ENCODE results near the gene CSTF1.
"Not testable (repeated sequence)": the region's sequence is repeated elsewhere in the genome, so short reads cannot be mapped to it uniquely, and the experiment has no call there.

The CSTF1 gene

DNA sequence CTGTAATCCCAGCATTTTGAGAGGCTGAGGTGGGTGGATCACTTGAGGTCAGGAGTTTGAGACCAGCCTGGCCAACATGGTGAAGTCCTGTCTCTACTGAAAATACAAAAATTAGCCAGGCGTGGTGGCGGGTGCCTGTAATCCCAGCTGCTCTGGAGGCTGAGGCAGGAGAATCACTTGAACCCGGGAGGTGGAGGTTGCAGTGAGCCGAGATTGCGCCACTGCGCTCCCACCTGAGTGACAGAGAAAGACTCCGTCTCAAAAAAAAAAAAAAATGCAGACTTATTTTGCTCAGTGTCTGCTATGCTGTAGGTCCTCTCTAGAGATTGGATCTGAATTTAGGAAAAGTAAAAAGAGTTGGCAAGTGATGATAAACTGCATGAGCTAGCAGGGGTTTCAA is 18.8 kb downstream of the CSTF1 start:
- not testable (repeated sequence) for DNase-seq

DNA sequence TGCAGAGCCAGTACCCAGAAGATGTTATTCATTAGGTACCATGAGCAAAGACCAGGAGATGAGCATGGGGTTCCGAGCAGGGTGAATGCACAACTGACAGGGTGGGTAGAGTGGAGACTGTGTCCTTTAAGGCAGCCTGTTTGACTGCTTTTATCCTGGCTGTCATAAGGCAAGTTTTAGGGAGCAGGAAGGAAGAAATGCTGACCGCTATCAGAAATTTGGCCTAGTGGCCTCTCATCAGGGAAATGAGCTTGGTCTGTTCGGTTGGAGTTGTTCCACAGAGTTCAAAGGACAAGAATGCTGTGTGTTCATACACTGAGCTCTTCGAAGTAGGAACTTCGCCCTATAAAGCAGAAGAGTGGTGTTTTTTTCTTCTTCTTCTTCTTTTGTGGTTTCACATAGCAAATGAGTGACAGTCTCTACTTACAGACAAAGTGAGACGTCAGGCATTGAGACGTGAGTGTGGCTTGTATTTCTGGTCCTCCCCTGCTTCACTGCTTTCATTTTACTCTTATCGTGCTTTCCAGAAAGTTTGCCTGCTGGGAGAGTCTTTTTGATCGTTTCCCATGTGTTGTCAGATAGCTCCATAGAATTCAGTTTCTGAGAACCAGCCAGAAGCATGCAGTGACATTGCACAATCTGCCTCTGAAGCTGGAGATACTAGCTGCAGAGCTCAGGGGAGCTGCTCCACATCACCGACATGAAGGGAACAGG is 19.5 kb downstream of the CSTF1 start, which contains the start of gene CASS4:
TSS of gene CASS4 (plus strand) at position 502 of the 714 bp plus-strand sequence. CDS start at position 701, 199 bp downstream.
- no peak for DNase-seq

DNA sequence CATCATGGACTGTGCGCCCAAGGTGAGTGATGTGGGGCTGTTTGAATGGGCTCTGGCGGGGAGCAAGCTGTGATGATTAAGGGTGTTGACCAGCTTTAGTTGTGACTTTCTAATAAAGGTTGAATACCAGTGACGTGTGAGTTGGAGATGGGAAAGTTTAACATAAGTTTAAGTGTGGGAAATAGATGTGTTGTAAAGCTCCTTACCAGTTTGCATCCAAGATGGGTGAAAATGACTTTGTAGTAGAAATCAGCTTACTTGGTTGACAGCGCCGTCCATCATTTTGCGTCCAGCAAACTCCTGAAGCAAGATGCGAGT is 20.0 kb downstream of the CSTF1 start:
- DNase-seq, result no peak

DNA sequence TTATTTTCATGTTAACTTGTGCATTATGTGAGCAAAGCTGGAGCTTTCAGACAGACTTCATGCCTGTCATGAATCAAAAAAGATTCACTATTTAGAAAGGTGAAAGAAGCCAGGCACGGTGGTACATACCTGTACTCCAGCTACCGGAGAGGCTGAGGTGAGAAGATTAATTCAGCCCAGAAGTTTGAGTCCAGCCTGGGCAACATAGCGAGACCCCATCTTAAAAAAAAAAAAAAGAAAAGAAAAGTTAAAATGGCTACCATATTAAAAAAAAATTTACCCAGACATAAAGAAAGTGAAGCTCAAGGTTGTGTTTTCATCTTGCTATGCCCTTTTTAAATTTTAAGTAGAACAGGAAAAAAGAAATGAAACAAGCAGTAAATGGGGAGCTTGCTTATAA is 20.5 kb downstream of the CSTF1 start:
- DNase-seq, result no peak

DNA sequence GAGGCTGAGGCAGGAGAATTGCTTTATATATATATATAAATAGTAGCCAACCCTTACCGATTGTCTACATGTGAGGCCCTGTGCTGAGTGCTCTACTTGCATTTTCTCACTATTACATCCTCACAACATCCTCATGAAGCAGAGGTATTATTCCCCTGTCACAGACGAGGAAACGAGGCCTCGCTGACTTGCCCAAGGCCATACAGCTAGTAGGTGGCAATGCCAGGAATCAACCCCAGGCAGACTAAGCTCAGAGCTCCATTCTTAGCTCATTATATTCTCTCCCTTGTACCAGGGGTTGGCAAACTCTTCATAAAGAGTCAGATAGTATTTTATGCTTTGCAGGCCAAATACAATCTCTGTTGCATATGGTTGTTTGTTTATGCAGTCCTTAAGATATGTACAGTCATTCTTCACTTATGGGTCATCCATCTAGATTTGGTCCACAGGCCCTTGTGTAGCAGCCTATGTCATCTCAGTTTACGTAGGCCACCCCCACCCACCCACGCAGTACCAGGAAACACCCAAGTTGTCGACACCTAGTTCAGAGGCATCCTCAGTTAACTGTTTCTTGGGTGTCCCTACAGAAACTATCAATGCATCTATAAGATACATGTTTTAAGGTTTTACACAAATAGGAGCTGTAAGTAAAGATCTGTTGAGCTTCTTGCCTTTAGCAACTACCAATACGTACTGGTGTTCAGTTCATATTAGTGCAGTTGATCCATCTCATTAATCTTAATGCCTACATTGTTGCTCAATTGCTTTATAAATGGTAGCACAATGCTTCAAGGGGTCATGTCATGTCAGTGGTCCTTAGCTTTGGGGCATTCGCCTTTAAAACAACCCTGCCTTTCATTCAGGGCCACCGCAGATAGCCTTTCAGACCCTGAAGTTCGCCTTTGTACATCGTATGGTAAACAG is 22.7 kb downstream of the CSTF1 start:
- DNase-seq, result no peak

DNA sequence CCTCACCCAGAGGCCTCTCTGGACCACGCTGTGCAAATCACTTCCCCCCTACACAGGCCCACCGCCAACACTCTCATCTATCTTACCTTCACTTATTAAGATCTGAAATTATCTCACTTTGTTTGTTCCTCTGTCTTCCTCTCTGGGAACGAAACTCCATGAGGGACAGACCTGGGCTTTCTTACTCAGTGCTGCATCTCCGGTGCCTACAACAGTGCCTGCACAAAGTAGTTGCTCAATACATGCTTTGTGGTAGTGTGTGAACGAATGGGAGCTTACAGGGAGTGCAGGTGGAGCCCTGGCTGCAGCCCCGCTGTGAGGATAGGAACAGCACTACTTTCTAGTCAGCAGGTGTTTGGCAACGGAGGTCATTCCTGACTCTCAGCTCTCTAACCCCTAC is 25.0 kb downstream of the CSTF1 start:
- DNase-seq, result no peak

DNA sequence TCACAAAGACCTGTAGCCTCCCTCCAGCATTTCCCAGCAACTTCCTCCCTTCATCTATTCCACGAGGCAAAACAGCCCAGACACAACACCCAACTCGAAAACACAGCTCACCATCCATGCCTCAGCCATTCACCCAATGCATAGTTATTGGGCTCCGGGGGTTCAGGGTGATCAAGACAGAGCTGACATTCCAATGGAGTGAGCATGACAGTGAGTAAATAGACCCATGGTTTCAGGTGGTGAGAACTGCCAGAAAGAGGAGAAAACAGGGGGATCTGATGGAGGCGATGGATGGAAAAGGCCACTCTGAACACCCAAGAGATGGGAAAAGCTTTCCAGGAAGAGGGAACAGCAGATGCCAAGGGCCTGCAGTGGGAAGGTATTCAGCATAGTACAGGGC is 25.5 kb downstream of the CSTF1 start:
- DNase-seq, result no peak

DNA sequence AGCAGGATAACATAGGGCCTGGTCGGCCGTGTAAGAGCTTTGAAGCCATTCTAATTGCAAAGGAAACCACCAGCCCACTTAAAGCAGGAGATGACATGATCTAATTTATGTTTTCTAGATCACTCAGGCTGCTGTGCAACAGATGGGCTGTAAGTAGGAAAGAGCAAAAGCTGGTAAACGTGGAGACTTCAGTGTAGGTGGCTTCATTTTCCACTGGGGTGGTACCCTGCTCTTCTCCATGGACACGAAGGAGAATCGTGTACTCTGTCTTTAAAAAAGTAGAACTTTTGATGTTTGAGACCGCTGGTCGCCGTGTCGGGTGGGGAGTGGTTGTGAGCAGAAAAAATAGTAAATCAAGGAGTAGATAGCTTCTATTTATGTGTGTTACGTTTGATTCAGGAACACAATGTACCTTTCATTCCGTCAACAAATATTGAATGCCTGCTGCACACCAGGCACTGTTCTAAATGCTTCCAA is 26.0 kb downstream of the CSTF1 start:
- no peak for DNase-seq

DNA sequence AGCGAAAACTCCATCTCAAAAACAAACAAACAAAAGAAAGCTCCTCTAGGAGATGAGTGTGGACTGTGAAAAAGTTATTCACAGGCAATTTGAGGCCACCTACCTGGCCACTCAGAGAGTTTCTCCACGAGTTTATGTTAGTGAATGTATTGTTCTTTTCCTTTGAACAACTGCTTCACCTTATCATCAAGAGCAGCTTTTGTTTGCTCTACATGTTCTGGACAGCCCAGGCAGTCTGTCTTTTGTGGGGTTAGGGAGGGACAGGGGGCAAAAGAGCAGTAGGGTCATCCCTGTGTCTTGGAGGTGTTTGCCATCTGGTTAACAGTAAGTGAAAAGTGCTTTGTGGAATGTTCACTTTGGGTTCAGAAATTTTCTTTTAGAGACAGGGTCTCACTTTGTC is 27.6 kb downstream of the CSTF1 start:
- no peak for DNase-seq

DNA sequence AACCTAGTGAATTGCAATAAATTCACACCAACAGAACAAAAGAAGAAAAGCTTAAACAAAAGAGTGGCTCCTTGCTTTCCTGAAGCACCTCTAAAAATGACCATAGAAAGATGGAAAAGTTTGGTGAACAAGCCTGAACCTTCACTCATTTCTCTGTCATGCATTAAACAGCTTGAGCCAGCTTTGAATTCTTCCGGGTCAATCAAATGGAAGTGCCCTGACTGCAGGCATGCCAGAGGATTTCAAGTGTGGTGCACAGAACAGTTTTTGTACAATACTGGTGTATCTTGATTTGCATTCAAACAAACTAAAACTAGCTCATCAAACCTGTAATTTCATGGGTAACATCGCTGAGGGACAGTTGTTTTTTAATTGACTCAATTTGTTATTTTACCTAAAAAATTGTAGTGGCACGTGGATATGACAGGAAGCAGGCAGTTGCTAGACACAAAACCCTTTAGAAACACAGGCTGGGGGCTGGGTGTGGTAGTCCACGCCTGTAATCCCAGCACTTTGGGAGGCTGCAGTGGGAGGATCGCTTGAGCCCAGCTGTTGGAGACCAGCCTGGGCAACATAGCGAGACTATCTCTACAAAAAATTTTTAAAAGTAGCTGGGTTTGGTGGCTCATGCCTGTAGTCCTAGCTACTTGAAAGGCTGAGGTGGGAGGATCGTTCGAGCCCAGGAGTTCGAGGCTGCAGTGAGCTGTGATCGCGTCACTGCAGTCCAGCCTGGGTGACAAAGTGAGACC is 28.7 kb downstream of the CSTF1 start:
- DNase-seq, result no peak

DNA sequence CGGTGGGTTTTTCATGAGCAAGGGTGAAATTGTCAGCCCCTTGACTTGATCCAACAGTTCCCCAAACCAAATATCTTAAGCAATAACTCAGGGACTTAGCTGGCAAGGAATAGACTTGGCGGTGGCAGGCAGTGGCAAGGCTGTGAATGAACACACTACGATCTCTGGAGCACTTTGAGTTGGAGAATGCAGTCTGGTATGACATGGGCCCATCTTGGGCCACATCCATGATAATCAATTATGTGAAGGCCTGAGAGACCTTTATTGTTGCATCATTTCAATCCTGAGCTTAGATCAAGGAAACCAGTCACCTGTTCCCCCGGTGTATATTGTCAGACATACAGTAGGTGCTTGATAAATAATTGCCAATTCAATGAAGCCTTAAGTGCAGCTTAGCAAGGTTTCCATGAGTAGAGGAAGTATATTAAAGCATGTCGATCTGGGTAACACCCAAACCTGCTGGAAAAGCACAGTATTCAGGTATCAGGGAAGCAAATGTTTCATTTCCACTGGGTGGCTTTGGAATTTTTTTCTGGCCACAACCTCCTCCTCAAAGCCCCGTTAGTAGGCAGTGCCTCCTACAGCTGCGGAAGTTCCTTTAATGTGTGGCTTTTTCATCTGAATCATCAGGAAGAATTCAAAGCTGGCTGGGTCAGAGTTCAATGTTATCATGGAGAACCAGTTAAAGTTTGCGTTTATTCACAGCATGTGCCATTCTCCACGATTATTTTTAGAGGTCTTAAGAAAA is 29.8 kb downstream of the CSTF1 start:
- no peak for DNase-seq

DNA sequence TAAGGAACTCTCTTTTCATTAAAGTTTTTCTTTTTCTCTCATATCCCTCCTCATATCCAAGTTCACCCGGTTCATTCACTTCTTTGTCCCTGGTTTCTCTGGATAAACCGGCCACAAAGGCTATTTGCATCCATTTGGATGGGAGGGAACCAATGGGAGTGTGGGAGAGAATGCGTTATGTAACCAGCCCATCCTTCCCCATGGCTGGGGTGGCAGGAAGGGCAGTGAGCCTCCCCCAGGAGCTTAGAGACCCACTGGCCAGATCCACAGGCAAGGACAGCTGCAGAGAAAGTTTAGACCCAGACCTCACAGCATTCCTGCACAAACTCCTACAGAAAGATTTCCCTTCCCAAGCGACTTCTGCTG is 30.4 kb downstream of the CSTF1 start:
- DNase-seq, result no peak

DNA sequence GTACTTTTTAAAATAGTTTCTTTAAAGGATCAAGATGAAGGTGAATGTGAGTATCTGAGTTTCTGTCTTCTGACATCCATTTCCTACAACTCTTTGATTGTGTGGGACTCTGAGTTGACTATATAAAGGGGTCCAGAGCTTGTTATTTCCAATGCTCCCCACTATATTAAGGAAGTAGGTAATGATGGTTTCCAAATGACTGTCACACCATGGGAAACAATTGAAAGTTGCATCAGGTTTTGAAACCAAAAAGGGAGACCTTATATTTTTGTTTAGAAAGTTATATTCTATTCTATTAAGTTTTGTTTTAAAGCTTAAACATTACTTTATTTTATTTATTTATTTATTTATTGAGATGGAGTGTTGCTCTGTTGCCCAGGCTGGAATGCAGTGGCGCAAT is 30.8 kb downstream of the CSTF1 start:
- no peak for DNase-seq

DNA sequence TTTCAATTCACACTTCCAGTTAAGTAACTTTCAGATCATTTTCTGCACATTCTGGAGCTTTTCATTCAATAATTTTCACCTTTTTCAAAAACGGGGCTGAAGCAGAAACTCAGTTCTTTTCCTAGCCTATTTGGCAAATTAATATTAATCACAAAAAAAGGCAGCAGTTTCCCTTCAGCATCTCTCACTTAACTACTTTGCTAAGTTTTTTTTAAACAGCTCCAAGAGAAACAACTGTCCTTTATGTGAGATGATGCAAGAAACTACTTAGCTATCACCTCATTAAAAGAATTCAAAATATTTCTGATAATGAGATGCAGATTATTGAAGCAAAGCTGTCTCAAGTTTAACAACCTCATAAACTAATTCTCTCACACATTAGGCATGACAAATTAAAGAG is 31.4 kb downstream of the CSTF1 start:
- DNase-seq, result no peak

DNA sequence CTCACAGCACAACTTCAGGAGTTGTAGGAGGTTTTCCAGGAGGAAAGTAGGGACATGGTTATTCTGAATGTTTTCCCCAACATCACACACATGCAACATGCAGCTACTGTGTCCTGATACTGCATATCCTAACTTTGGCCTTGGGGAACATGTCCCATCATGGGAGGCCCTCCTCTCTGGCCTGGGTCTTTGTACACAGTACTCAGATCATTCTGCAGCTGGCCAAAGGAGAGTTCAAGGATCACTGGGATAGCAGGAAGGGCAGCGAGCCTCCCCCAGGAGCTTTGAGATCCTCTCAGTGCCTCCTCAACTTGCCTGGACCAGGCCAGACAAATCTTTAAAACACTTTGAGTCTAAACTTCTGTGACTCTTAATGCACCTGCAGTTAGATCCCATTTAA is 32.5 kb downstream of the CSTF1 start:
- no peak for DNase-seq

DNA sequence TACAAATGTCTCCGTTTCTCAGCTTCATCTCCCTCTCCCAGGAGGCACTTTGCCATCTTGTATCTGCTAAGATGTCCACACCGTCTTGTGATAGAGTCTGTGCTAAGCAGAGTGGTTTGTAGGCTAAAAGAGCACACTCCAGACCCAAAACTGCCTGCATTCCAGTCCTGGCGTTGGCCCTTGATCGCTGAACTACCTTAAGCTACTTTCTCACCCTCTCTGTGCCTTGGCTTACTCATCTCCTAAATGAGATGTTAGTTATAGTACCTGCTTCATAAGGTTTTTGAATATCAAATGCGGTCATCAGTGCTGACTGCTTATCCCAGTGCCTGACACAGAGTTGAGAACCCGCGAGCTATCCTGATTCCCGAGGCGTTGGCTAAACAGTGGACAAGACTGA is 33.6 kb downstream of the CSTF1 start:
- DNase-seq, result no peak

DNA sequence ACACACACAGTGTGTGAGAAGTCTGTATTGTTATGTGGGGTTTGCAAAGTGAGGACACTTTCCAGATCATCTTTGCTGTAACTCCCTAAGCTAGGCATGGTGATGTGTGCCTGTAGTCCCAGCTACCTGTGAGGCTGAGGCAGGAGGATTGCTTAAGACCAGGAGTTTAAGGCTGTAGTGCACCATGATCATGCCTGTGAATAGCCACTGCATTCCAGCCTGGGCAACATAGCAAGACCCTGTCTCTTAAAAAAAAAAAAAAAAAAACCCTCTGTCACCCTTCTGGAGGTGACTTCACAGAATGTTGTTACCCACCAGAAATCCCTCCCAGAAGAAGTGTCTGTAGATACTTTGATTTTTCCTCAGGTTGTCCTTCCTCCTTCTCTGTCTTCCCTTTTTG is 34.5 kb downstream of the CSTF1 start:
- DNase-seq, result no peak

DNA sequence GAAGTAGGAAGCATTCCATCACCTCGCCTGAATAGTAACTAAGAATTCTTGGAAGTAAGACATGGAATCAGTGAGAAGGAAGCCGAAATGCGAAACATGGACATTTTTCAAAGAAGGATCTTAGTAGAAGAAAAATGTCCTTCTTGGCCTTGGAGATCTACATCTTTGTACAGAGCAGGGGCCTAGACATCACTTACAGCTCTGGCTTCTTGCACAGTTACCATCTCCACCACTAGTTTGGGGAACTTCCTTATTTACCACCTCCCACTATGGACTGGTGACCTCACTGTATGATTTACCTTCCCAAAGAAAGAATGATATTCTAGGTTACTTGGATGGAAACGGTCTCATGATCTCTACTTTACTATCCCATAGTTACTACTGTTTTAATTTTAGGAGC is 35.4 kb downstream of the CSTF1 start:
- no peak for DNase-seq

DNA sequence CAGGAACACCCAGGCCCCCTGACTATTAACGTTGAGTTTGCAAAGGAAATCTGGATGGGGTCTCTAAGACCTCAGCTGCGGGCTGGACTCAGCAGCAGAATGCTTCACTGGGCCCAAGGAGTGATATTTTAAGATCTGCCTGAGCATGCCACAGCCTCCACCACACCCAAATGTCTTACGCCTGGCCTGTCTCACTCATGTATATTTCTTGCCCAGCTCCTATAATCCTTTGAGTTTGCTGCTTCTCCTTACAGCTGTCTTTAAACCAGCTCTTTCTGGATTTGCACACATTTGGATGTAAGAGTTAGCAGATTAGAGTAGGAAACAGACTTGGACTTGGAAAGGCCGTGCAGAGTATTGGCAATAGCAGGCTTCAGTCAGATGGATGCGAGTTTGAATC is 36.0 kb downstream of the CSTF1 start:
- DNase-seq, result no peak

DNA sequence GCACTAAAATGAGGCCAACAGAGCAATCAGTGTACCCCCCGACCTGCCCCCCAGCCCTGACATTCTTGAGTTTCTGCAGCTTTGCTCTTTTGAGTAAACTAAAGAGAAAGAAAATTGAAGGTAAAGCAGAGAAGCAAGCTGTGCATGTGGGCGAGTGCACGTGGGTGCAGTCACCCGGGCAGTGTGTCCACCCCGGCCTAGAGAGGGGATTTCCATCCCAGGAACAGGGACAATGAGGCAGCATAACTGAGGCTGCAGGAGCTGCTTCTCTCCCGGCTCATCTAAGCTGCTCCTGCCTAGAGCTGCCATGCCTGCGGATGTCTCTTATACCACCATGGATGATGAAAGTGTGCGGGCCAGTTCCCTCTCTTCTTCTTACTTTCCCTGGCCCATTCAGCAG is 36.4 kb downstream of the CSTF1 start:
- no peak for DNase-seq

DNA sequence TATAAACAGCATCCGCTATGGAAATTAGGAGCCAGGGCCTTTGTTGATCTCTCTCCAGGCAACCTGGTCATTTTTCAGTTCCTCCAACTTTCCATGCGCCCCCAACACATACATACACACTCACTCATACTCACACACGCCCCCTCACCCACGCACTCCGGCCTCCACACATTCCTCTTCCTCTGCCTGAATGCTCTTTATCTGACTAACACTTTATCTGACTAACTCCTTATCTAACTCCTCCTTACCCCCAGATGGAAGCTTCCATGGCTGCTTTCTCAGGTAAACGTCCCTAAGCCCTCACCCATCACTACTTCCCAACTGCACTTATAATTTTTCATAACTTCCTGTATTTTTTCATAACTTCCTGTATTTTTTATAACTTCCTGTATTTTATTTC is 37.1 kb downstream of the CSTF1 start:
- DNase-seq, result no peak

DNA sequence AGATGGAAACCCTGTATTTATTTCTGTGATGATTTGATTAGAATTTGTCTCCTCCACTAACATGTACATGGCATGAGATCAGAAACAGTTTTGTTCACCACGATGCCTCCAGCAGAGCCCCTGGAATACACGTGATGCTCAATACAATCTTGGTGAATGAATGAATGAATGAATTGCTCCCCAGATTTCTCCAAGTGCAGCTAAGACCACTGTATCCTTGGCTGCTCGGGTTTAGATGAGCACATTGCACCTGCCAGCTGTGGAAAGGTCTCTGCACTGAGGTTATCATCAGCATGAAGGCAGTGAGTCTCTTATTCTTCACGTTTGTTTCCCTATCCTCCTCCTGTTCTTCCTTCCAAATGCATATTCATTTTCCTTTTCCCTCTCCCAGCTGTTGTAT is 37.5 kb downstream of the CSTF1 start:
- DNase-seq, result no peak

DNA sequence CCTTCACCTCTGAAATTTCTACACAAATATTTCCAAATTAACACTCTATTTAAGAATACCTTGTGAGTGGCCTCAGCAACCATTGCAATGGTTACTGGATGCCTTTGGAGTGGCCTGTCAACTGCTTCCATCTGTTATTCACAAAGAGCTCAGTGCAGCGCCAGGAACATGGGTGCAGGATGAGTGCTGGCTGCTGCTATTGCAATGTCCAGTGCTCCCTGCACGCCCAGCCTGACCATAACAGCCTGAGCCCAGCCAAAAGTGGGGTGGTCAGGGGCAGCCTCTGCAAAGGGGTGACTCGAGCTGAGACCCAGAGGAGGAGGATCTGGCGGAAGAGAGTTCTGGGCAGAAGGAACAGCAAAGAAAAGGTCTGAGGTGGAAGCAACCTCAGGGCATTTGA is 38.0 kb downstream of the CSTF1 start:
- DNase-seq, result no peak
